K562 (cell line): Measurements from ENCODE around the gene ABHD16B. TPM values are rescaled to one million over a fixed set of nuclear protein-coding genes. Genes with fewer than 3 reads are reported as not detected.

Experiments used
- CCNT2 ChIP-seq: IDR thresholded peaks from 2 replicates; pipeline ENCODE4 v1.6.1; 2011; ENCODE audit warnings: borderline replicate concordance, low read depth, mild to moderate bottlenecking, moderate library complexity, mixed read lengths, low read length; ENCODE audit not compliant: insufficient read length; ENCODE audit errors: extremely low read depth
- CEBPB ChIP-seq: fragments of 450-650 bp; IDR thresholded peaks from 2 replicates; pipeline ENCODE4 v1.6.1; 2016; ENCODE audit warnings: missing genetic modification characterization, missing compliant biosample characterization
- ETV5 ChIP-seq: sonication (generic); formaldehyde crosslinking; IDR thresholded peaks from 2 replicates; pipeline ENCODE4 v1.4.0; 2020; ENCODE audit warnings: low read depth, mild to moderate bottlenecking, missing genetic modification reagents
- HDAC1 ChIP-seq, 2 experiments: fragments of 450-650 bp; IDR thresholded peaks; 2 replicates each; pipeline ENCODE4 v1.6.1; 2016 to 2017; ENCODE audit warnings: inconsistent platforms in 1 of 2, mild to moderate bottlenecking in 1 of 2, moderate library complexity in 1 of 2
- HNRNPUL1 ChIP-seq: fragments of 200-400 bp; formaldehyde crosslinking; IDR thresholded peaks from 2 replicates; pipeline ENCODE4 v1.6.1; 2017; ENCODE audit warnings: low read length
- MYC ChIP-seq, 2 experiments: fragments of 250-450 bp in 1 of 2; sonication (Bioruptor Pico) in 1 of 2; IDR thresholded peaks; 2 replicates each; pipeline versions ENCODE4 v1.5.1 to v1.6.1; 2012 to 2021; ENCODE audit warnings: low read depth in 2 of 2, borderline replicate concordance in 1 of 2, improper control_type of control experiment in 1 of 2, low read length in 1 of 2, mild to moderate bottlenecking in 1 of 2, moderate library complexity in 1 of 2
- NR2F6 ChIP-seq: fragments of 450-650 bp; formaldehyde crosslinking; IDR thresholded peaks from 2 replicates; pipeline ENCODE4 v1.4.0; 2020; ENCODE audit warnings: mild to moderate bottlenecking
- POLR2B ChIP-seq: fragments of 450-650 bp; IDR thresholded peaks from 2 replicates; pipeline ENCODE4 v1.6.1; 2018; ENCODE audit warnings: low read depth; ENCODE audit not compliant: partially characterized antibody
- RCOR1 ChIP-seq, 2 experiments: IDR thresholded peaks; 2 replicates each; pipeline ENCODE4 v1.6.1; 2012; ENCODE audit warnings: low read depth in 2 of 2, low read length in 2 of 2, borderline replicate concordance in 1 of 2, improper control_type of control experiment in 1 of 2
- SOX6 ChIP-seq: fragments of 450-650 bp; IDR thresholded peaks from 2 replicates; pipeline ENCODE4 v1.6.1; 2014; ENCODE audit warnings: mild to moderate bottlenecking
- TAF1 ChIP-seq: IDR thresholded peaks from 2 replicates; pipeline ENCODE4 v1.6.1; 2011; ENCODE audit warnings: mild to moderate bottlenecking, low read length, moderate library complexity; ENCODE audit not compliant: insufficient read depth, control insufficient read depth, severe bottlenecking; ENCODE audit errors: extremely low read depth
- TBP ChIP-seq: optimal IDR thresholded peaks from 2 replicates; pipeline ENCODE3; 2011; ENCODE audit warnings: low read depth, low read length, improper control_type of control experiment
- VEZF1 ChIP-seq: fragments of 200-800 bp; sonication (Bioruptor generic); IDR thresholded peaks from 2 replicates; pipeline ENCODE4 v1.6.1; 2017; ENCODE audit warnings: missing genetic modification characterization, missing compliant biosample characterization
- XRCC5 ChIP-seq: fragments of 200-400 bp; formaldehyde crosslinking; IDR thresholded peaks from 2 replicates; pipeline ENCODE4 v1.6.1; 2017; ENCODE audit warnings: low read depth, mild to moderate bottlenecking, low read length
- YY1 ChIP-seq, 3 experiments: IDR thresholded peaks; 2 replicates each; pipeline ENCODE4 v1.6.1; 2011; ENCODE audit warnings: low read length in 2 of 3, mild to moderate bottlenecking in 2 of 3, moderate library complexity in 2 of 3, borderline replicate concordance in 1 of 3, control low read depth in 1 of 3, low read depth in 1 of 3; ENCODE audit not compliant: insufficient read depth in 3 of 3, insufficient replicate concordance in 2 of 3, control insufficient read depth in 1 of 3, insufficient read length in 1 of 3; ENCODE audit errors: extremely low read depth in 1 of 3
- ZBTB49 ChIP-seq: sonication (generic); formaldehyde crosslinking; IDR thresholded peaks from 2 replicates; pipeline ENCODE4 v1.8.0; 2022; ENCODE audit warnings: missing genetic modification reagents, mild to moderate bottlenecking, borderline replicate concordance
- ZNF121 ChIP-seq: sonication (generic); formaldehyde crosslinking; conservative IDR thresholded peaks from 2 replicates; pipeline ENCODE4 v1.8.0; 2022; ENCODE audit warnings: missing genetic modification reagents
- polyA plus RNA-seq, 8 experiments: library from polyadenylated mRNA; depleted of rRNA in 4 of 8; stranded (reverse) in 5 of 8; unstranded in 3 of 8; fragments of >200 nt; fragmentation: Nextera tagmentation in 2 of 8; fragmentation: Illumina TruSeq in 1 of 8; extraction: Ambion mirVana in 2 of 8; extraction: Trizol in 1 of 8; gene quantifications; 2 replicates each; pipeline versions ENCODE4 v1.2.1 to v1.2.3, GENCODE V29; 2011 to 2014; ENCODE audit warnings: inconsistent platforms in 1 of 8, missing spikeins in 1 of 8
- total RNA-seq, 7 experiments: library from RNA; depleted of rRNA in 6 of 7; stranded (reverse); fragments of >200 nt in 6 of 7; fragmentation: Illumina TruSeq in 2 of 7; extraction: Trizol in 2 of 7; gene quantifications; 2 replicates each; pipeline versions ENCODE4 v1.2.1 to v1.2.3, GENCODE V29; 2011 to 2021; ENCODE audit warnings: low replicate concordance in 1 of 7
- TF ChIP-seq, protein P1 (sequence below), 3 experiments: IDR thresholded peaks in 2 of 3; conservative IDR thresholded peaks in 1 of 3; 2 replicates each; pipeline ENCODE4 v1.5.1; 2011 to 2012; ENCODE audit warnings: low read length in 3 of 3, mild to moderate bottlenecking in 3 of 3, control low read depth in 2 of 3, improper control_type of control experiment in 1 of 3, inconsistent platforms in 1 of 3, low read depth in 1 of 3, mixed read lengths in 1 of 3, moderate library complexity in 1 of 3; ENCODE audit not compliant: insufficient read depth in 2 of 3
- TF ChIP-seq, protein P2 (sequence below): sonication (generic); formaldehyde crosslinking; IDR thresholded peaks from 2 replicates; pipeline ENCODE4 v1.9.0; 2022; ENCODE audit warnings: mild to moderate bottlenecking, missing genetic modification reagents

The ABHD16B gene
- total and polyA plus RNA-seq, 9 of the 15 experiments (the other 6 are each of a cell fraction or from before 2014, with no cell fraction given): not detected

- TF ChIP-seq NR2F6 (no peak), CEBPB (tag) (no peak), VEZF1 (CRISPR knock-in tag) (peak; percentile 62), CCNT2 (peak; percentile 72), ZBTB49 (CRISPR knock-in tag) (no peak), POLR2B (peak; percentile 16), RCOR1 (IDR thresholded peaks at IDR 0.05; ENCODE audit: borderline replicate concordance in 1 of 2, low read depth in 2 of 2, low read length in 2 of 2) (peak in 1 of 2 experiments; percentile 68; a peak in 2 of 4 replicates), TBP (peak; percentile 59), XRCC5 (no peak), HDAC1 (IDR thresholded peaks at IDR 0.05) (peak in 1 of 2 experiments; percentile 64; a peak in 1 of 4 replicates), YY1 (IDR thresholded peaks at IDR 0.05; ENCODE audit: borderline replicate concordance in 1 of 3, control insufficient read depth in 1 of 3, extremely low read depth in 1 of 3, insufficient read depth in 3 of 3, insufficient read length in 1 of 3, insufficient replicate concordance in 2 of 3, low read depth in 1 of 3, low read length in 2 of 3) (peak in 2 of 3 experiments; percentile 5 to 41), ZNF121 (CRISPR knock-in tag) (peak; percentile 95), TAF1 (peak; percentile 60), ETV5 (peak; percentile 98), SOX6 (peak; percentile 70), MYC (IDR thresholded peaks at IDR 0.05; ENCODE audit: low read depth, low read length) (peak; percentile 88), MYC (CRISPR knock-in tag; IDR thresholded peaks at IDR 0.05; ENCODE audit: borderline replicate concordance, low read depth) (no peak), HNRNPUL1 (no peak)
- TF ChIP-seq, protein P1, sequence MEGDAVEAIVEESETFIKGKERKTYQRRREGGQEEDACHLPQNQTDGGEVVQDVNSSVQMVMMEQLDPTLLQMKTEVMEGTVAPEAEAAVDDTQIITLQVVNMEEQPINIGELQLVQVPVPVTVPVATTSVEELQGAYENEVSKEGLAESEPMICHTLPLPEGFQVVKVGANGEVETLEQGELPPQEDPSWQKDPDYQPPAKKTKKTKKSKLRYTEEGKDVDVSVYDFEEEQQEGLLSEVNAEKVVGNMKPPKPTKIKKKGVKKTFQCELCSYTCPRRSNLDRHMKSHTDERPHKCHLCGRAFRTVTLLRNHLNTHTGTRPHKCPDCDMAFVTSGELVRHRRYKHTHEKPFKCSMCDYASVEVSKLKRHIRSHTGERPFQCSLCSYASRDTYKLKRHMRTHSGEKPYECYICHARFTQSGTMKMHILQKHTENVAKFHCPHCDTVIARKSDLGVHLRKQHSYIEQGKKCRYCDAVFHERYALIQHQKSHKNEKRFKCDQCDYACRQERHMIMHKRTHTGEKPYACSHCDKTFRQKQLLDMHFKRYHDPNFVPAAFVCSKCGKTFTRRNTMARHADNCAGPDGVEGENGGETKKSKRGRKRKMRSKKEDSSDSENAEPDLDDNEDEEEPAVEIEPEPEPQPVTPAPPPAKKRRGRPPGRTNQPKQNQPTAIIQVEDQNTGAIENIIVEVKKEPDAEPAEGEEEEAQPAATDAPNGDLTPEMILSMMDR (IDR thresholded peaks at IDR 0.05 in 2 of 3, conservative IDR thresholded peaks at IDR 0.05 in 1 of 3; ENCODE audit: insufficient read depth in 2 of 3, low read depth in 1 of 3, low read length in 3 of 3): peak; percentile 88 to 96 (median 92)
- TF ChIP-seq, protein P2, sequence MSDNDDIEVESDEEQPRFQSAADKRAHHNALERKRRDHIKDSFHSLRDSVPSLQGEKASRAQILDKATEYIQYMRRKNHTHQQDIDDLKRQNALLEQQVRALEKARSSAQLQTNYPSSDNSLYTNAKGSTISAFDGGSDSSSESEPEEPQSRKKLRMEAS (CRISPR knock-in tag): peak; percentile 85
These were observed 2.7 kb downstream of the ABHD16B start (continued) for GRCh38 chr20:63863798-63864544.
